HEK293 (cell line): Measurements from ENCODE around the gene RAB3C.
"Not testable (repeated sequence)": the region's sequence is repeated elsewhere in the genome, so short reads cannot be mapped to it uniquely, and the experiment has no call there.

Source experiments
- CTCF ChIA-PET: fragments of 350-600 bp; formaldehyde crosslinking; extraction: SDS; loops from one replicate; lab custom pipeline; 2021; ENCODE audit warnings: antibody characterized with exemption; lab: Yijun Ruan, JAX
- POLR2A ChIA-PET: fragments of 300-600 bp; formaldehyde crosslinking; extraction: SDS; loops from one replicate; lab custom pipeline; 2020; ENCODE audit warnings: antibody characterized with exemption, inconsistent platforms; lab: Yijun Ruan, JAX
- H3K27ac ChIP-seq: fragments of 200-500 bp; sonication (Bioruptor generic); 2 replicates; pipeline ENCODE4 v1.5.1; 2014; ENCODE audit warnings: low read depth, low read length, control low read depth, inconsistent platforms; ENCODE audit errors: extremely low read depth
- H3K36me3 ChIP-seq, 2 experiments: fragments of 200-500 bp in 1 of 2; sonication (Bioruptor generic) in 1 of 2; 1 replicate in 1 of 2; 2 replicates in 1 of 2; pipeline ENCODE4 v1.5.1; 2014 to 2017; ENCODE audit warnings: inconsistent platforms in 2 of 2, low read length in 2 of 2; ENCODE audit not compliant: control insufficient read depth in 2 of 2, insufficient read depth in 1 of 2
- H3K4me1 ChIP-seq: fragments of 200-500 bp; sonication (Bioruptor generic); 2 replicates; pipeline ENCODE4 v1.5.1; 2014; ENCODE audit warnings: mild to moderate bottlenecking, low read length, inconsistent platforms; ENCODE audit not compliant: control insufficient read depth, insufficient read depth
- H3K4me3 ChIP-seq: 2 replicates; pipeline ENCODE4 v1.5.1; 2011; ENCODE audit warnings: low read depth, mild to moderate bottlenecking, control low read depth, low read length, moderate library complexity
- H3K9me3 ChIP-seq: fragments of 200-500 bp; sonication (Bioruptor generic); 2 replicates; pipeline ENCODE4 v1.5.1; 2014; ENCODE audit warnings: low read depth, low read length, inconsistent platforms; ENCODE audit not compliant: control insufficient read depth, insufficient read depth
- REST ChIP-seq: fragments of 450-650 bp; formaldehyde crosslinking; IDR thresholded peaks from 2 replicates; pipeline ENCODE4 v1.5.1; 2016; ENCODE audit warnings: missing biosample characterization, missing genetic modification characterization
- ZBTB1 ChIP-seq: fragments of 450-650 bp; formaldehyde crosslinking; IDR thresholded peaks from 2 replicates; pipeline ENCODE4 v1.5.1; 2016; ENCODE audit warnings: missing biosample characterization, missing genetic modification characterization
- ZBTB11 ChIP-seq: fragments of 450-650 bp; formaldehyde crosslinking; conservative IDR thresholded peaks from 2 replicates; pipeline ENCODE4 v1.5.1; 2016; ENCODE audit warnings: low read depth, missing biosample characterization, missing genetic modification characterization
- ZBTB21 ChIP-seq: fragments of 450-650 bp; formaldehyde crosslinking; IDR thresholded peaks from 2 replicates; pipeline ENCODE4 v1.5.1; 2017; ENCODE audit warnings: missing biosample characterization, missing genetic modification characterization
- ZBTB8A ChIP-seq: fragments of 450-650 bp; formaldehyde crosslinking; IDR thresholded peaks from 2 replicates; pipeline ENCODE4 v1.5.1; 2016; ENCODE audit warnings: missing biosample characterization, missing genetic modification characterization
- ZNF140 ChIP-seq: fragments of 450-650 bp; formaldehyde crosslinking; IDR thresholded peaks from 2 replicates; pipeline ENCODE4 v1.5.1; 2016; ENCODE audit warnings: missing biosample characterization, missing genetic modification characterization
- ZNF266 ChIP-seq: fragments of 450-650 bp; formaldehyde crosslinking; IDR thresholded peaks from 2 replicates; pipeline ENCODE4 v1.5.1; 2016; ENCODE audit warnings: missing biosample characterization, missing genetic modification characterization, low read depth
- ZNF292 ChIP-seq: fragments of 450-650 bp; formaldehyde crosslinking; IDR thresholded peaks from 2 replicates; pipeline ENCODE4 v1.5.1; 2016; ENCODE audit warnings: low read depth, missing biosample characterization, missing genetic modification characterization, borderline replicate concordance
- ZNF394 ChIP-seq: fragments of 450-650 bp; formaldehyde crosslinking; IDR thresholded peaks from 2 replicates; pipeline ENCODE4 v1.5.1; 2016; ENCODE audit warnings: missing biosample characterization, missing genetic modification characterization, mild to moderate bottlenecking, moderate library complexity, borderline replicate concordance
- ZNF404 ChIP-seq: fragments of 450-650 bp; formaldehyde crosslinking; IDR thresholded peaks from 2 replicates; pipeline ENCODE4 v1.5.1; 2017; ENCODE audit warnings: missing biosample characterization, missing genetic modification characterization
- ZNF426 ChIP-seq: fragments of 450-650 bp; formaldehyde crosslinking; IDR thresholded peaks from 2 replicates; pipeline ENCODE4 v1.5.1; 2017; ENCODE audit warnings: missing biosample characterization, missing genetic modification characterization, mild to moderate bottlenecking, inconsistent platforms, moderate library complexity
- ZNF433 ChIP-seq: fragments of 450-650 bp; formaldehyde crosslinking; IDR thresholded peaks from 2 replicates; pipeline ENCODE4 v1.5.1; 2016; ENCODE audit warnings: missing biosample characterization, missing genetic modification characterization, low read depth
- ZNF510 ChIP-seq: fragments of 450-650 bp; formaldehyde crosslinking; IDR thresholded peaks from 2 replicates; pipeline ENCODE4 v1.5.1; 2018; ENCODE audit warnings: mild to moderate bottlenecking, missing genetic modification characterization, missing biosample characterization; ENCODE audit not compliant: insufficient replicate concordance
- ZNF518A ChIP-seq: fragments of 450-650 bp; formaldehyde crosslinking; conservative IDR thresholded peaks from 2 replicates; pipeline ENCODE4 v1.5.1; 2016; ENCODE audit warnings: low read depth, missing biosample characterization, missing genetic modification characterization
- ZNF555 ChIP-seq: fragments of 450-650 bp; formaldehyde crosslinking; conservative IDR thresholded peaks from 2 replicates; pipeline ENCODE4 v1.5.1; 2017; ENCODE audit warnings: missing biosample characterization, mild to moderate bottlenecking, missing genetic modification characterization, inconsistent platforms
- ZNF558 ChIP-seq: fragments of 450-650 bp; formaldehyde crosslinking; IDR thresholded peaks from 2 replicates; pipeline ENCODE4 v1.5.1; 2016; ENCODE audit warnings: missing biosample characterization, missing genetic modification characterization
- ZNF560 ChIP-seq: fragments of 450-650 bp; formaldehyde crosslinking; IDR thresholded peaks from 2 replicates; pipeline ENCODE4 v1.5.1; 2017; ENCODE audit warnings: missing biosample characterization, missing genetic modification characterization, borderline replicate concordance
- ZNF623 ChIP-seq: fragments of 450-650 bp; formaldehyde crosslinking; IDR thresholded peaks from 2 replicates; pipeline ENCODE4 v1.5.1; 2016; ENCODE audit warnings: missing biosample characterization, missing genetic modification characterization
- ZNF654 ChIP-seq: fragments of 450-650 bp; formaldehyde crosslinking; IDR thresholded peaks from 2 replicates; pipeline ENCODE4 v1.5.1; 2016; ENCODE audit warnings: low read depth, missing biosample characterization, missing genetic modification characterization

The RAB3C gene

GRCh38 chr5:58710425-58710824, 127.5 kb downstream of the RAB3C start:
- H3K27ac ChIP-seq, H3K9me3 ChIP-seq, H3K36me3 ChIP-seq, CTCF ChIA-PET, POLR2A ChIA-PET, H3K4me1 ChIP-seq, H3K4me3 ChIP-seq: not testable (repeated sequence)
- TF ChIP-seq ZNF518A (tag by site-specific recombination) (peak; percentile 82), ZNF560 (tag by site-specific recombination) (0 out of 2 replicates have a peak, but pooled peaks have one; percentile 65), ZNF292 (tag by site-specific recombination) (0 out of 2 replicates have a peak, but pooled peaks have one; percentile 24), ZNF394 (peak; percentile 87; the same call in 1 of the 2 replicates), ZNF426 (tag by site-specific recombination) (peak; percentile 71), ZNF433 (tag by site-specific recombination) (0 out of 2 replicates have a peak, but pooled peaks have one; percentile 37), ZBTB8A (tag by site-specific recombination) (peak; percentile 67), REST (peak; percentile 58; the same call in 1 of the 2 replicates), ZBTB21 (tag by site-specific recombination) (0 out of 2 replicates have a peak, but pooled peaks have one; percentile 33), ZBTB1 (tag by site-specific recombination) (0 out of 2 replicates have a peak, but pooled peaks have one; percentile 39), ZNF404 (tag by site-specific recombination) (0 out of 2 replicates have a peak, but pooled peaks have one; percentile 18), ZNF510 (tag by site-specific recombination) (peak; percentile 47), ZBTB11 (tag by site-specific recombination) (peak; percentile 72), ZNF555 (tag by site-specific recombination) (peak; percentile 56), ZNF654 (tag by site-specific recombination) (peak; percentile 9; the same call in 1 of the 2 replicates), ZNF266 (peak; percentile 37; the same call in 1 of the 2 replicates), ZNF558 (tag by site-specific recombination) (0 out of 2 replicates have a peak, but pooled peaks have one; percentile 32), ZNF140 (tag by site-specific recombination) (peak; percentile 38; the same call in 1 of the 2 replicates), ZNF623 (tag by site-specific recombination) (peak; percentile 62)
